ENCODE measurements around the gene GTF2H4.

DNA sequence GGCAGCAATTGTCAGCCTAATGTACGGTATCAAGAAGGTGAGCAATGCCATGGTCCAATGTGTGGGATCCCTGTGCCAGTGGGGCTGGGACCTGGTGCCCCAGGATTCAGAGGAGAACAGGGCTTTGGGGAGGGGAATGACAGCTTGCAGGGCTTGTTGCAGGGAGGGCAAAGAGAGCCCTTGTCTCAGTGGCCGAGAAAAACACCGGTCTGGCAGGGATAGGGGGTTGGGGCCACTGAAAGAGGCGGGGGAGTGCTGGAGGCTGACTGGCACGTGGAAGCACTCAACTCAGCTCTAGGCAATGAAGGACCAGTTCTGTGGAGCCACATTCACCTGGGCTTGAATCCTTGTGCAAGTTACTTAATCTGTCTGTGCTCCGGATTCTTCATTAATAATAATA lies 29.3 kb downstream of the GTF2H4 start:
- TF ChIP-seq EP300 (IDR thresholded peaks at IDR 0.05; ENCODE audit: borderline replicate concordance in 1 of 2, low read depth in 2 of 2, low read length in 2 of 2) = no peak
- TF ChIP-seq CHD2 (IDR thresholded peaks at IDR 0.05; ENCODE audit: low read length) = no peak
- no peak for TF ChIP-seq POLR2A (IDR thresholded peaks at IDR 0.05; ENCODE audit: control extremely low read depth in 1 of 2, low read depth in 2 of 2, low read length in 2 of 2)
- TF ChIP-seq, protein P1, sequence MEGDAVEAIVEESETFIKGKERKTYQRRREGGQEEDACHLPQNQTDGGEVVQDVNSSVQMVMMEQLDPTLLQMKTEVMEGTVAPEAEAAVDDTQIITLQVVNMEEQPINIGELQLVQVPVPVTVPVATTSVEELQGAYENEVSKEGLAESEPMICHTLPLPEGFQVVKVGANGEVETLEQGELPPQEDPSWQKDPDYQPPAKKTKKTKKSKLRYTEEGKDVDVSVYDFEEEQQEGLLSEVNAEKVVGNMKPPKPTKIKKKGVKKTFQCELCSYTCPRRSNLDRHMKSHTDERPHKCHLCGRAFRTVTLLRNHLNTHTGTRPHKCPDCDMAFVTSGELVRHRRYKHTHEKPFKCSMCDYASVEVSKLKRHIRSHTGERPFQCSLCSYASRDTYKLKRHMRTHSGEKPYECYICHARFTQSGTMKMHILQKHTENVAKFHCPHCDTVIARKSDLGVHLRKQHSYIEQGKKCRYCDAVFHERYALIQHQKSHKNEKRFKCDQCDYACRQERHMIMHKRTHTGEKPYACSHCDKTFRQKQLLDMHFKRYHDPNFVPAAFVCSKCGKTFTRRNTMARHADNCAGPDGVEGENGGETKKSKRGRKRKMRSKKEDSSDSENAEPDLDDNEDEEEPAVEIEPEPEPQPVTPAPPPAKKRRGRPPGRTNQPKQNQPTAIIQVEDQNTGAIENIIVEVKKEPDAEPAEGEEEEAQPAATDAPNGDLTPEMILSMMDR (IDR thresholded peaks at IDR 0.05; ENCODE audit: control extremely low read depth in 1 of 3, insufficient read depth in 1 of 3, low read depth in 1 of 3, low read length in 3 of 3) = no peak
- TF ChIP-seq BCL11A (IDR thresholded peaks at IDR 0.05; ENCODE audit: low read depth in 2 of 2, low read length in 2 of 2) = no peak
- TF ChIP-seq CEBPB (IDR thresholded peaks at IDR 0.05; ENCODE audit: low read depth, low read length) = no peak
- TF ChIP-seq TCF12 (IDR thresholded peaks at IDR 0.05; ENCODE audit: low read depth, low read length) = no peak
- TF ChIP-seq, protein P2, sequence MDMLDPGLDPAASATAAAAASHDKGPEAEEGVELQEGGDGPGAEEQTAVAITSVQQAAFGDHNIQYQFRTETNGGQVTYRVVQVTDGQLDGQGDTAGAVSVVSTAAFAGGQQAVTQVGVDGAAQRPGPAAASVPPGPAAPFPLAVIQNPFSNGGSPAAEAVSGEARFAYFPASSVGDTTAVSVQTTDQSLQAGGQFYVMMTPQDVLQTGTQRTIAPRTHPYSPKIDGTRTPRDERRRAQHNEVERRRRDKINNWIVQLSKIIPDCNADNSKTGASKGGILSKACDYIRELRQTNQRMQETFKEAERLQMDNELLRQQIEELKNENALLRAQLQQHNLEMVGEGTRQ (IDR thresholded peaks at IDR 0.05; ENCODE audit: low read length) = no peak
- no peak for TF ChIP-seq SP4 (IDR thresholded peaks at IDR 0.05; ENCODE audit: low read length)
- TF ChIP-seq EGR1 (IDR thresholded peaks at IDR 0.05; ENCODE audit: borderline replicate concordance, low read depth, low read length) = no peak
- TF ChIP-seq JUND (IDR thresholded peaks at IDR 0.05; ENCODE audit: low read length) = no peak
- TF ChIP-seq CHD1 (IDR thresholded peaks at IDR 0.05; ENCODE audit: low read depth, low read length) = no peak
- TF ChIP-seq JUN (IDR thresholded peaks at IDR 0.05; ENCODE audit: low read depth, low read length) = no peak
- no peak for TF ChIP-seq RFX5 (IDR thresholded peaks at IDR 0.05; ENCODE audit: borderline replicate concordance, low read depth, low read length)

Measured in H1 (cell line).